Right forelimb (tissue), 1 donor: ENCODE results near the gene TGM3.

ENCODE experiments used
- DNase-seq: peaks from one replicate; pipeline ENCODE4 v3.0.0-alpha.2; 2018

The TGM3 gene

GRCh38 chr20:2385026-2385425 lies 89.2 kb downstream of the TGM3 start:
- no peak for DNase-seq

- no peak for DNase-seq
These were observed 89.7 kb downstream of the TGM3 start for GRCh38 chr20:2385496-2385895.

GRCh38 chr20:2386516-2387179 lies 90.8 kb downstream of the TGM3 start:
- DNase-seq = no peak

- DNase-seq = no peak
These were observed 91.4 kb downstream of the TGM3 start for GRCh38 chr20:2387180-2387577.

GRCh38 chr20:2387580-2387979 lies 91.8 kb downstream of the TGM3 start:
- no peak for DNase-seq
